ENCODE data around the gene CXCL6.

Gene CXCL6

DNA sequence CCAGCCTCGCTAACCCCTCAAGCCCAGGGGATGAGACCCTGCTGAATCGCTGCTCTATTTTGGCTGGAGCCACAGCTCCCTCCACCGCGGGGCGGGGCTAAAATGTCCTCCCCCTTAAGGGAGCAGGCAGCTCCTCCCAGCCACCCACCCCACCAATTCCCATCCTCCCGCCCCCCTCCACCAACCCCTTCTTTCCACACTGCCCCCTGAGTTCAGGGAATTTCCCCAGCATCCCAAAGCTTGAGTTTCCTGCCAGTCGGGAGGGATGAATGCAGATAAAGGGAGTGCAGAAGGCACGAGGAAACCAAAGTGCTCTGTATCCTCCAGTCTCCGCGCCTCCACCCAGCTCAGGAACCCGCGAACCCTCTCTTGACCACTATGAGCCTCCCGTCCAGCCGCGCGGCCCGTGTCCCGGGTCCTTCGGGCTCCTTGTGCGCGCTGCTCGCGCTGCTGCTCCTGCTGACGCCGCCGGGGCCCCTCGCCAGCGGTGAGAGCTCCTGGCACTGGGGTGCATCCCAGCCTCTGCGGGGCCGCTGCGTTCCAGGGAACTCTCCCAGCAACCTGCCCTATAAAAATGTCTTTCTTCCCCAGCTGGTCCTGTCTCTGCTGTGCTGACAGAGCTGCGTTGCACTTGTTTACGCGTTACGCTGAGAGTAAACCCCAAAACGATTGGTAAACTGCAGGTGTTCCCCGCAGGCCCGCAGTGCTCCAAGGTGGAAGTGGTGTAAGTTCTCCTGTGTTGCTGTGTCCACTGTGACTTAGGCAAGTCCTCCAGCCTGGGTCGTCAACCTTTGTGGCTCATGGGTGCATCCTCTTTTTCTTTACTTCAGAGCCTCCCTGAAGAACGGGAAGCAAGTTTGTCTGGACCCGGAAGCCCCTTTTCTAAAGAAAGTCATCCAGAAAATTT lies at the start of gene CXCL6:
TSS of gene CXCL6 (plus strand) at position 306 of the 907 bp plus-strand sequence. CDS start at position 379, 73 bp downstream.
- no peak for DNase-seq

GRCh38 chr4:73788411-73788810 lies 48.1 kb upstream of the CXCL6 start:
- DNase-seq: no peak

DNA sequence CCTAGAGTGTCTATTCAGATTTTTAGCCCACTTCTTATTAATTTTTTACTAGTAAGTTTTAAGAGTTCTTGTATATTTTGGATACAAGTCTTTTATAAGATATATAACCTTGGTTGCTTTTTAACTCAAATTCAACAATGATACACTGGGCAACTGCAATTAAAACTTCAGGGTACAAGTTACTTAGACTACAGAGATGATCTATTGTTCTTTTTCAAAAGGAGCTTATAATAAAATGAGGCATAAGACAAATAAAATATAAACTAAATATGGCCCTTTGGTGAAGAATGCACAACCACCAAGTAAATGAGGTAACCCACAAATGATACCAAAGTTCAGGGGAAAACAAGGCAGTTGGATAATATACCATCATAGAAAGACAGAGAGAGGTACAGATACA lies 37.6 kb upstream of the CXCL6 start:
- DNase-seq: no peak

DNA sequence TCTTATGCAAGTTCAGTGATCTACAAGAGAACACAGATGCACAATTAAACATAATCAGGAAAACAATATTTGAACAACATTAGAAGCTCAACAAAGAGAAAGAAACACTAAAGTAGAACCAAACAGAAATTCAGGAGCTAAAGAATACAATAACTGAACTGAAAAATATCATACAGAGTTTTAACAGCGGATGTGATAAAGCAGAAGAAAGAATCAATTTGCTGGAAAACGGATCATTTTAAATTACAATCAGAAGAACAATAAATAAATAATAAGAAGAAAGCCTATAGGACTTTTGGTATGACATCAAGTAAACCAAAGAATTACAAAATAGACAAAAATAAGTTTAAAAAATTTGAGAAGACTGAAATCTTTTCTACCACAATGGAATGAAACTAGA lies 36.3 kb upstream of the CXCL6 start:
- no peak for DNase-seq

DNA sequence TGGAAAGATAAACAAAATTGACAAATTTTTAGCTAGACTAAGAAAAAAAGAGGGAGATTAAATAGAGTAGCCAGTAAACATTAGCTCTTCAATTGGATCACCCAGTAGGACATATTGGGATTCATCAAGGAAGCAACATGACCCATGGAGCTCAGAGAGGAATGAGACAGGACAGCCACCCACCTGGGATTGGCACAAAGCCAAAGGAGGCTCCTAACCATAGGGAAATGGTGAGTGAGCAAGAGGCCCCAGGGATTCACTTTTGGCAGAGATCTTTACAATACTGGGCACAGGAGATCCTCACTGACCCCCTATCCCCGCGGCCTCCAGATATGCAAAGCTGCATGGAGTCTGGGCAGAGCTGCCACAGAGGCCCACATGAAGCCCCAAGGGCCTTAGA lies 34.8 kb upstream of the CXCL6 start:
- no peak for DNase-seq

- no peak for DNase-seq
Observed at GRCh38 chr4:73803213-73803612, 33.3 kb upstream of the CXCL6 start.

GRCh38 chr4:73810191-73810590 lies 26.3 kb upstream of the CXCL6 start:
- no peak for DNase-seq

GRCh38 chr4:73811841-73812240 lies 24.6 kb upstream of the CXCL6 start:
- no peak for DNase-seq

- DNase-seq: no peak
Observed at GRCh38 chr4:73814679-73815078, 21.8 kb upstream of the CXCL6 start.

DNA sequence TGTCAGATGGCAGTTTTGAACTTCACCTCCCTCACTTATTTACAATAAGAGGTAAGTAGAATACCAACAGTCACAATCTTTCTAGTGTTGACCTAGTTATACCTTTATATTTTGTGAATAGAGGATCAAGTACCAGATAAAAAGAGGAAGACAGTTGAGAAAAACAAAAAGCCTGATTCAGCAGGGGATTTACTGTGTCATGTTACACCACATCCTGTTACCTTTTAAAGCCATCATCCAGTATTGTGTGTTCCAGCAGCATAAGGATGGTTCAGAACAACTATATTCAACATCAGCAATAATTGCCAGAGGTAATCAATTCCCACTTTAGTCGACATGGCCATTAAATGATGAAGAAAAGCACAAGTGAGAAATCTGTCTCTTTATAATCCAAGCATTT lies 21.3 kb upstream of the CXCL6 start:
- no peak for DNase-seq

GRCh38 chr4:73816814-73817213 lies 19.7 kb upstream of the CXCL6 start:
- no peak for DNase-seq

DNA sequence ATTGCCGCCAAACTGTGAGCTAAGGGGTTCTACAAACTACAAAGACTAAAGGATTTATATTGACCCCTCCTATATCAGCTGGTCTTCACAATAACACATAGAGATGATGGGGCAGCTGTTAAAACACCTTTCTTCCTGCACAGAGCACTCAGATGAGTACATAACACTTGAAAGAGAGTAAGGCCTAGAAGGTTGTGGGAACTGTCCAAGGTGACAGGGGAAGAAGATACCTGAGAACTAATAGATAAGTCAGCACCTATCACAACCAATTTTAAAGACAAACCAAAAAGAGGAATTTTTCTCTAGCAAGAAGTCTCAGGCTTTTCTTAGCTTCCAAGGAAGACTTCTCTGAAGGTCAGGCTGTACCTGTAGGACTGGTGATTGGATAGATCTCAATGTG lies 19.1 kb upstream of the CXCL6 start:
- DNase-seq: no peak

GRCh38 chr4:73821325-73821724 lies 15.2 kb upstream of the CXCL6 start:
- DNase-seq: no peak

DNA sequence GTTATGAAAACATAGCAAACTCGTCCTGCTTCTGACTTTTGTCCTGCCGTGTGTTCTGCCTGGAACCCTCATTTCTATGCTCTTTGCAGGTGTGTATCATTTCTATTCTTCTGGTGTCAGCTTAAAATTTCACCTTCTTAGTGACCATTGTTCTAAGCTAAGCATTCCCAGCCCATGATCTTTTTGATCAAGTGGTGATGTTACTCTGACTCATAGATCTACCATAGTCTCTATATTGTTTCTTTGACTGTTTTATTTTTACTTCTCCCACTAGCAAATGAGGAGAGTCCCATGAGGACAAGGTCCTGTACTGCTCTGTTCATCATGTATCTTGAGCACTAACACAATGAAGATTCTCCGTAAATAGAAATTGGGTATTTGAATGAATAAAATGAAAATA lies 14.1 kb upstream of the CXCL6 start:
- DNase-seq: no peak

DNA sequence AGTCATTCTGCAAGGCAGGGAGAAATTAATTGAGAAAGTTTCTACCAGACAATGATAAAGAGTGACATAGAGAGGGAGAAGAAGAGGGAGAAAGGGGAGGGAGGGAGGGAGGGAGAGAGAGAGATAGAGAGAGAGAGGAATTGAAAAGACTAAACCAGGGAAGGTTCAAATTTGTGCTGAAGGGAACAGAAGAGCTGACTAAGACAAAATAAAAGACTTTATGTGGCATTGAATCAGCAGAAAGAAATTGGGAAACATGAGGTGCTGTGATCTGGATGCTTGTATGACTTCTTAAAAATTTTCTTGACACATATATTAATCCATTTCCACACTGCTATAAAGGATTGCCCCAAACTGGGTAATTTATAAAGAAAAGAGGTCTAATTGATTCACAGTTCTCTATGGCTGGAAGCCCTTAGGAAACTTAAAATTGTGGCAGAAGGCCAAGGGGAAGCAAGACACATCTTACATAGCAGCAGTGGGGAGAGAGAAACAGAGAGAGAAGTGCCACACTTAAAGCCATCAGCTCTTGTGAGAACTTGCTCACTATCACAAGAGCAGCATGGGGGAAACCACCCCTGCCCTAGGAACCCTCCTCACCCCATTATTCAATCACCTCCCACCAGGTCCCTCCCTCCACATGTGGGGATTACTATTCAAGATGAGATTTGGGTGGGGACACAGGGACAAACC lies 13.5 kb upstream of the CXCL6 start:
- DNase-seq: no peak

- no peak for DNase-seq
Observed at GRCh38 chr4:73823760-73824159, 12.7 kb upstream of the CXCL6 start.

DNA sequence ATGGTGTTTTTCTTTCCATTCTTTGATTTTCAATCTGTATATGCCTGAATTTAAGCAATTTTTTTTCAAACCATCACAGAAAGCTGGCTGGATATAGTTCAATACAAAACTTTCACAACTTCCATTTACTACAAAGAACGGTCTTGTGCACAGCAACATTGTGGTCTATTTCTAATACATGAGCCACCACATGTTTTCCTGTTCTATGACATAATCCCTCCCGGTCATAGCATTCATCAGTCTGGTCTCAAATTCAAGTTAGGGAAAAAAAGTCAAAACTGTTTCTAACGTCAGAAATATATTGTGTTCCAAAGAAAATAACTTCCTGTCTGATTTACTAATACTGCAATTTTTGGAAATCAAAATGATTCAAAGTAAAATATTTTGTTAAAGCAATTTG lies 7.5 kb upstream of the CXCL6 start:
- DNase-seq: no peak

GRCh38 chr4:73831569-73831968 lies 4.9 kb upstream of the CXCL6 start:
- no peak for DNase-seq

DNA sequence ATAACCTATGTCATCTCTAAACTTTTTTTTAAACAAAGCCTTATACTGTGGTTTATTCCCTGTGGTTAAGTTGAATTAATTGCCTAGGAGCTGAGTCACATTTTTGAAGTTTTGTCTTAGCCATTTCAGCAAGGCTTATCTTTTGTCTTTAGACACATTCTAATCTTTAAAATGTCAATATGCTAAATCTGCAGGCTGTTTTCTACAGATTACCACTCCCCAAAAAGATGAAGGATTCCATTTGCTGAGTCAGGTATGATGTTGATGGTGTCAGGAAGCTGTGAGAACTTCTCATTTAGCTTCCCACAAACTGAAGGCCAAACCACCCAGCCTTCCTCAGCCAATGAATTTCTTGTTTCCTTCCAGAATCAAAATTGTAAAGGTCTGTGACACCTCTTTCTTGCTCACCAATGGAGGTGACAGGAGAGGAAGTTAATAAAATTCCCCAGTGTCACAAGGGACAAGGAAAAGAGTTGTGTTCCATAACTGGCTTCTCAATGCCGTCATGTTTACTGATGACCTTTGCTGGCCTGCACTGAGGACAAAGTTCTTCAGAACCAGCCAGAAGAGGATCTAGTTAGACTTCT lies 3.7 kb upstream of the CXCL6 start:
- DNase-seq: no peak

- DNase-seq: no peak
Observed at GRCh38 chr4:73839071-73839470, 2.6 kb downstream of the CXCL6 start.

DNA sequence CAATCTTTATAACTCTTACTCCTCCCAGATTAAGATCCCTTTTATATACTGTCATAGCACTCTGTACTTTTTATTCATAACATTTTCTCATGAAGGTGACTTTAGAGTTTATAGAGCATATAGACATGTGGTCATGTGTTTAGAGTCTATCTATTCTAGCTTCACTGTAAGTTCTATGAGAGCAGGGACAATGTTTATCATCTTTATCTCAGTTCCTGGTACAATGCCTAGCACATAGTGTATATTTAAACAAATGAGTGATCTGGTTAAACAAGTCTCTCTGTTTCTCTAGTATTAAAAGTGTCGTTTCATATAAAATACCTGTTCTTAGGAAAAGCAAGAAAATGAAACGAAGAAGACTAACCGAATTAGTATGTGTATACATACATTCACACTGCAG lies 3.2 kb downstream of the CXCL6 start:
- no peak for DNase-seq

GRCh38 chr4:73841243-73841925 lies 4.9 kb downstream of the CXCL6 start:
- no peak for DNase-seq

- no peak for DNase-seq
Observed at GRCh38 chr4:73842696-73843095, 6.2 kb downstream of the CXCL6 start.
